Stimulated activated naive B cell treated with anti-CD40 and anti-IgM and Interleukin-4, amounts not matched to agents 10 μg/mL and 1 μg/mL and 100 μg/mL, for 72 hours (primary cell): ENCODE measurements around the gene CDR2.
A peak's percentile ranks its signal among the peaks of the same experiment; 100 is the strongest.
"Not testable (repeated sequence)": the region's sequence is repeated elsewhere in the genome, so short reads cannot be mapped to it uniquely, and the experiment has no call there.

Experiments
- ATAC-seq, 2 donors: fragments of 150-1000 bp; cut with Tn5 transposase; replicated peaks; 2 replicates each; pipeline ENCODE4 v1.10.0; 2021; ENCODE audit warnings: moderate library complexity in 1 of 2
- DNase-seq: peaks from one replicate; pipeline ENCODE4 v3.0.0; 2021
- H3K27ac Mint-ChIP-seq: one replicate; pipeline ENCODE4 v1.8.0; 2022; ENCODE audit warnings: mild to moderate bottlenecking, mixed read lengths
- H3K27me3 Mint-ChIP-seq, 2 donors: one replicate each; pipeline ENCODE4 v1.8.0; 2022; ENCODE audit warnings: mixed read lengths in 2 of 2
- H3K36me3 Mint-ChIP-seq, 2 donors: one replicate each; pipeline ENCODE4 v1.8.0; 2022; ENCODE audit warnings: mixed read lengths in 2 of 2, mild to moderate bottlenecking in 1 of 2
- H3K4me1 Mint-ChIP-seq, 2 donors: one replicate each; pipeline ENCODE4 v1.8.0; 2022; ENCODE audit warnings: mixed read lengths in 2 of 2, mild to moderate bottlenecking in 1 of 2
- H3K4me3 Mint-ChIP-seq, 2 donors: one replicate each; pipeline ENCODE4 v1.8.0; 2022; ENCODE audit warnings: mild to moderate bottlenecking in 2 of 2, mixed read lengths in 2 of 2, moderate library complexity in 1 of 2
- H3K9me3 Mint-ChIP-seq, 2 donors: one replicate each; pipeline ENCODE4 v1.8.0; 2022; ENCODE audit warnings: mixed read lengths in 2 of 2, mild to moderate bottlenecking in 1 of 2

CDR2 gene

GRCh38 chr16:22374311-22375116 lies at the start of gene CDR2:
CDR2 (minus strand) TSS chr16:22374619; CDS start chr16:22374309, 310 bp downstream.
- ATAC-seq (peak; percentile 96), DNase-seq (peak; percentile 98)
- Mint-ChIP-seq H3K27ac (peak within 1 kb of the TSS; percentile 90), H3K4me1 (peaks cover 11 to 25% of the 10 kb centered on the region in 2 donors), H3K27me3 (peaks cover 5 to 6% of the 10 kb centered on the region in 2 donors), H3K36me3 (peaks cover 0 to 6% of the 10 kb centered on the region in 2 donors), H3K9me3 (no peaks in the 10 kb centered on the region), H3K4me3 (peak within 1 kb of the TSS; percentile 94 to 98)

- Mint-ChIP-seq H3K4me1 (peaks cover 3 to 6% of the 10 kb centered on the region in 2 donors), H3K27ac (no peak overlapping the region), H3K9me3 (peaks cover 0 to 3% of the 10 kb centered on the region in 2 donors), H3K36me3 (peaks cover 53 to 70% of the 10 kb centered on the region in 2 donors), H3K27me3 (no peaks in the 10 kb centered on the region), H3K4me3 (no peak overlapping the region)
- ATAC-seq: no peak
- DNase-seq: no peak
Observed at GRCh38 chr16:22423716-22424115, 49.3 kb upstream of the CDR2 start.

- no peaks in the 10 kb centered on the region for H3K27me3 Mint-ChIP-seq
- peak overlapping the region; percentile 65 for H3K27ac Mint-ChIP-seq
- peaks cover 49 to 64% of the 10 kb centered on the region in 2 donors for H3K36me3 Mint-ChIP-seq
- no peak overlapping the region for H3K4me3 Mint-ChIP-seq
- ATAC-seq (no peak), DNase-seq (no peak)
- peaks cover 0 to 3% of the 10 kb centered on the region in 2 donors for H3K9me3 Mint-ChIP-seq
- peaks cover 4 to 6% of the 10 kb centered on the region in 2 donors for H3K4me1 Mint-ChIP-seq
Observed at GRCh38 chr16:22421136-22421535, 46.7 kb upstream of the CDR2 start.

- Mint-ChIP-seq H3K27me3 (no peaks in the 10 kb centered on the region), H3K4me1 (peaks cover 4 to 6% of the 10 kb centered on the region in 2 donors), H3K36me3 (peaks cover 45 to 64% of the 10 kb centered on the region in 2 donors), H3K9me3 (peaks cover 0 to 3% of the 10 kb centered on the region in 2 donors), H3K4me3 (no peak overlapping the region), H3K27ac (no peak overlapping the region)
- no peak for DNase-seq
- no peak for ATAC-seq
Observed at GRCh38 chr16:22420606-22421135, 46.3 kb upstream of the CDR2 start.

GRCh38 chr16:22419908-22420307 lies 45.5 kb upstream of the CDR2 start:
- H3K4me3 Mint-ChIP-seq: no peak overlapping the region
- H3K27ac Mint-ChIP-seq: peak overlapping the region; percentile 42
- peaks cover 41 to 61% of the 10 kb centered on the region in 2 donors for H3K36me3 Mint-ChIP-seq
- no peaks in the 10 kb centered on the region for H3K27me3 Mint-ChIP-seq
- DNase-seq (no peak), ATAC-seq (no peak)
- H3K9me3 Mint-ChIP-seq: peaks cover 0 to 3% of the 10 kb centered on the region in 2 donors
- H3K4me1 Mint-ChIP-seq: peaks cover 4 to 6% of the 10 kb centered on the region in 2 donors

- H3K27ac Mint-ChIP-seq: no peak overlapping the region
- H3K36me3 Mint-ChIP-seq: peaks cover 31 to 51% of the 10 kb centered on the region in 2 donors
- H3K4me3 Mint-ChIP-seq: no peak overlapping the region
- H3K27me3 Mint-ChIP-seq: no peaks in the 10 kb centered on the region
- no peak for DNase-seq
- peaks cover 0 to 3% of the 10 kb centered on the region in 2 donors for H3K9me3 Mint-ChIP-seq
- no peak for ATAC-seq
- peaks cover 0 to 4% of the 10 kb centered on the region in 2 donors for H3K4me1 Mint-ChIP-seq
Observed at GRCh38 chr16:22418826-22419225, 44.4 kb upstream of the CDR2 start.

GRCh38 chr16:22417798-22418197 lies 43.4 kb upstream of the CDR2 start:
- H3K27ac Mint-ChIP-seq, DNase-seq, ATAC-seq, H3K4me1 Mint-ChIP-seq, H3K4me3 Mint-ChIP-seq, H3K9me3 Mint-ChIP-seq, H3K27me3 Mint-ChIP-seq: not testable (repeated sequence)
- H3K36me3 Mint-ChIP-seq: peaks cover 23 to 43% of the 10 kb centered on the region in 2 donors

- Mint-ChIP-seq H3K4me3 (no peak overlapping the region), H3K9me3 (no peaks in the 10 kb centered on the region), H3K4me1 (peaks cover 0 to 4% of the 10 kb centered on the region in 2 donors), H3K27me3 (no peaks in the 10 kb centered on the region), H3K27ac (no peak overlapping the region), H3K36me3 (peaks cover 21 to 40% of the 10 kb centered on the region in 2 donors)
- DNase-seq (no peak), ATAC-seq (no peak)
Observed at GRCh38 chr16:22417019-22417418, 42.6 kb upstream of the CDR2 start.

GRCh38 chr16:22413819-22414218 lies 39.4 kb upstream of the CDR2 start:
- no peak for DNase-seq
- no peaks in the 10 kb centered on the region for H3K27me3 Mint-ChIP-seq
- H3K4me3 Mint-ChIP-seq: no peak overlapping the region
- no peak for ATAC-seq
- H3K9me3 Mint-ChIP-seq: no peaks in the 10 kb centered on the region
- H3K4me1 Mint-ChIP-seq: peaks cover 0 to 2% of the 10 kb centered on the region in 2 donors
- H3K36me3 Mint-ChIP-seq: peaks cover 3 to 19% of the 10 kb centered on the region in 2 donors
- no peak overlapping the region for H3K27ac Mint-ChIP-seq

GRCh38 chr16:22407486-22407885 lies 33.1 kb upstream of the CDR2 start:
- H3K27ac Mint-ChIP-seq: no peak overlapping the region
- DNase-seq (no peak), ATAC-seq (no peak)
- H3K27me3 Mint-ChIP-seq: no peaks in the 10 kb centered on the region
- peaks cover 12 to 13% of the 10 kb centered on the region in 2 donors for H3K36me3 Mint-ChIP-seq
- no peaks in the 10 kb centered on the region for H3K4me1 Mint-ChIP-seq
- no peak overlapping the region for H3K4me3 Mint-ChIP-seq
- no peaks in the 10 kb centered on the region for H3K9me3 Mint-ChIP-seq

- no peaks in the 10 kb centered on the region for H3K27me3 Mint-ChIP-seq
- DNase-seq (no peak), ATAC-seq (no peak)
- no peak overlapping the region for H3K27ac Mint-ChIP-seq
- H3K4me3 Mint-ChIP-seq: no peak overlapping the region
- H3K36me3 Mint-ChIP-seq: peaks cover 7 to 11% of the 10 kb centered on the region in 2 donors
- H3K9me3 Mint-ChIP-seq: no peaks in the 10 kb centered on the region
- H3K4me1 Mint-ChIP-seq: no peaks in the 10 kb centered on the region
Observed at GRCh38 chr16:22402191-22402590, 27.8 kb upstream of the CDR2 start.

GRCh38 chr16:22400900-22401299 lies 26.5 kb upstream of the CDR2 start:
- no peaks in the 10 kb centered on the region for H3K27me3 Mint-ChIP-seq
- DNase-seq (no peak), ATAC-seq (no peak)
- H3K4me1 Mint-ChIP-seq: no peaks in the 10 kb centered on the region
- no peaks in the 10 kb centered on the region for H3K9me3 Mint-ChIP-seq
- H3K27ac Mint-ChIP-seq: no peak overlapping the region
- no peak overlapping the region for H3K4me3 Mint-ChIP-seq
- H3K36me3 Mint-ChIP-seq: peaks cover 2 to 7% of the 10 kb centered on the region in 2 donors

GRCh38 chr16:22397931-22398330 lies 23.5 kb upstream of the CDR2 start:
- Mint-ChIP-seq H3K36me3 (peaks cover 0 to 5% of the 10 kb centered on the region in 2 donors), H3K27me3 (no peaks in the 10 kb centered on the region), H3K27ac (no peak overlapping the region), H3K4me1 (no peaks in the 10 kb centered on the region), H3K9me3 (no peaks in the 10 kb centered on the region), H3K4me3 (no peak overlapping the region)
- ATAC-seq (no peak), DNase-seq (no peak)

- ATAC-seq (no peak), DNase-seq (no peak)
- H3K36me3 Mint-ChIP-seq: peaks cover 0 to 5% of the 10 kb centered on the region in 2 donors
- H3K27me3 Mint-ChIP-seq: no peaks in the 10 kb centered on the region
- H3K4me3 Mint-ChIP-seq: no peak overlapping the region
- H3K9me3 Mint-ChIP-seq: no peaks in the 10 kb centered on the region
- H3K4me1 Mint-ChIP-seq: no peaks in the 10 kb centered on the region
- no peak overlapping the region for H3K27ac Mint-ChIP-seq
Observed at GRCh38 chr16:22397464-22397863, 23.0 kb upstream of the CDR2 start.

GRCh38 chr16:22395960-22396359 lies 21.5 kb upstream of the CDR2 start:
- H3K4me3 Mint-ChIP-seq: no peak overlapping the region
- no peak for DNase-seq
- no peaks in the 10 kb centered on the region for H3K4me1 Mint-ChIP-seq
- no peak for ATAC-seq
- H3K9me3 Mint-ChIP-seq: no peaks in the 10 kb centered on the region
- H3K27ac Mint-ChIP-seq: no peak overlapping the region
- H3K36me3 Mint-ChIP-seq: peaks cover 0 to 4% of the 10 kb centered on the region in 2 donors
- H3K27me3 Mint-ChIP-seq: no peaks in the 10 kb centered on the region
